ENCODE measurements around the gene TMEM161A.

TMEM161A gene

DNA sequence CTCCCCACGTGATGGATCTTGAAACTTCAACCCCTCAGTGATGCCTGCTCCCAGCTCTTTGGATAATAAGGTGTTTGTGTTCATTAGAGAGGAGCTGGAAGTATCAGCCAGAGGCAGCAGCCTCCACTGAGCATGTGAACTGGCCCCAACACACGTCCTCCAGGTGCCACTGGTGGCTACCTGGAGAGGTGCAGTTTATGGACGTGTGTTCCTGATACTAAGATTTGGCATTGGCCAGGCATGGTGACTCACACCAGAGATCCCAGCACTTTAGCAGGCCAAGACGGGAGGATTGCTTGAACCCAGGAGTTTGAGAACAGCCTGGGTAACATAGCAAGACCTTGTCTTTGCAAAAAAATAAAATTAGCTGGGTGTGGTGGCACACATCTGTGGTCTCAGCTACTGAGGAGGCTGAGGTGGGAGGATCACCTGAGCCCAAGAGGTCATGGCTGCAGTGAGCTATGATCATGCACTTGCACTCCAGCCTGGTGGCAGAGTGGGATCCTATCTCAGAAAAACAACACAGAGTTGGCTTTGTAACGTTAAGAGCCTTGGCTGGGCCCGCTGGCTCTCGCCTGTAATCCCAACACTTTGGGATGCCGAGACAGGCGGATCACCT, 40.1 kb downstream of the TMEM161A start:
- no peak for DNase-seq (ENCODE audit: low read depth in 4 of 4, low spot score in 1 of 4)

DNA sequence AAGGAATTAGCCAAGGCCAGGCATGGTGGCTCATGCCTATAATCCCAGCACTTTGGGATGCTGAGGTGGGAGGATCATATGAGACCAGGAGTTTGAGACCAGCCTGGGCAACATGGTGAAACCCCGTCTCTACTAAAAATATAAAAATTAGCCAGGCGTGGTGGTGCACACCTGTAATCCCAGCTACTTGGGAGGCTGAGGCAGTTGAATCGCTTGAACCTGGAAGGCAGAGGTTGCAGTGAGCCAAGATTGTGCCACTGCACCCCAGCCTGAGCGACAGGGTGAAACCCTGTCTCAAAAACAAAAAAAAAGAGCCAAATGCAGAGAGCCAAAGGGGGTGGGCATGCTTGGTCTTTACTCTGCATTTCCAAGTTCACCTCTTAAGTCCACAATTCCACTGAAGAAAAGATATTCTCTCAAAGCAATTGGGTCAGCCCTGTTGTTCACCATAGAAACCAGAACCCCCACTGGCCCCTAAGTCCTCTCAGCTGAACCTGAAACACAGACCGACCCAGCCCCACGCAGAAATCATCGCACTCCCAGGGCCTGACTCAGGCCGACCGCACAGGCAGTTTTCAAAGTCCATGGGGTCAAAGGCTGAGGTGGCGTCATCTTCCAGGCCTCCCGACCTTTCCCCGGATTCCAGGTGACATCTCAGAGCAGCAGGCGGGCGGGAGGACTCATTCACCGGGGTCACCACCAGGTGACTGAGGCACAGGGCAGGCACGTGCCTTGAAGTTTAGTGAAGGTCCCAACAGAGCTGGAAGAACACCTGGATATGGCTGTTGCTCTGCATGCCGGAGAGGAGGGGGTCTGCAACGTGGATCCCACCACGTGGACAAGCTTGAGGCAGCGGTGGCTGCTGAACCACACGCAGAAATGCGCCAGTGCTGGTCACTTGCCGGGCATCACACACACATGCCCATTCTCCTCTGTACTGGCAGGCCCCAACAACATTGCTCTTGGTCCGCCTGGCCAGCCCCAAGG, 41.3 kb downstream of the TMEM161A start:
- no peak for DNase-seq (ENCODE audit: low read depth in 4 of 4, low spot score in 1 of 4)

DNA sequence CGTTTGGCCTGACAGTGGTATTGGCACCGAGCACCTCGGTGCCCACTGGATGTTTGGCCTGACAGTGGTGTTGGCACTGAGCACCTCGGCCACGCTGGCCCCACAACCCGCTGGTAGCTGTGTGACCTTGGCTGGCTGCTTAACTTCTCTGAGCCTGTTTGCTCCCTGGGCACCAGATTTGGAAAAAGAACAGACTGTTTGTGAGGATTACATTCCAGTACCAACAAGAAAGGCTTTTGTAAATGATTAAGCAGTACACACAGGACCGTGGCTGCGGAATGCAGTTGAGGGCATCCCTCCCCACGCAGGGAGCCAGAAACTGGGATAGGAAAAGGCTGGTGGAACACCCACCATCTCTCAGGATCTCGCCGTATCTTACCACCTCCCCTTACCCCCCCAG, 42.6 kb downstream of the TMEM161A start:
- no peak for DNase-seq (ENCODE audit: low read depth in 4 of 4, low spot score in 1 of 4)

DNA sequence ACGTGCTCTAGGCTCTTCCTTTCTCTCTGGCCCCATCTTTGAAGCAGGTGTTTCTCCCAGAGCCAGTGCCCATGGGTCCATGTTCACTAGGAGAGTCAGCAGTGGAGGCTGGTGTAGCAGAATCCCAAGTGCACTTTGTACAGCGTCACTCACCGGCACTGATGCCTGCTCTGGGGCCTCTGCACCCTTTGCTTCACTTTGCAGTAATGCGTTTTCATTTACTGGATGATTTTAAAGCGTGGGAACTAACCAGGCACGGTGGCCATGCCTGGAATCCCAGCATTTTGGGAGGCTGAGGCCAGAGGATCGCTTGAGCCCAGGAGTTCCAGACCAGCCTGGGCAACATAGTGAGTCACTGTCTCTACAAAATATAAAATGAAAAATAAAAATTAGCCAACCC, 43.8 kb downstream of the TMEM161A start:
- no peak for DNase-seq (ENCODE audit: low read depth in 4 of 4, low spot score in 1 of 4)

DNA sequence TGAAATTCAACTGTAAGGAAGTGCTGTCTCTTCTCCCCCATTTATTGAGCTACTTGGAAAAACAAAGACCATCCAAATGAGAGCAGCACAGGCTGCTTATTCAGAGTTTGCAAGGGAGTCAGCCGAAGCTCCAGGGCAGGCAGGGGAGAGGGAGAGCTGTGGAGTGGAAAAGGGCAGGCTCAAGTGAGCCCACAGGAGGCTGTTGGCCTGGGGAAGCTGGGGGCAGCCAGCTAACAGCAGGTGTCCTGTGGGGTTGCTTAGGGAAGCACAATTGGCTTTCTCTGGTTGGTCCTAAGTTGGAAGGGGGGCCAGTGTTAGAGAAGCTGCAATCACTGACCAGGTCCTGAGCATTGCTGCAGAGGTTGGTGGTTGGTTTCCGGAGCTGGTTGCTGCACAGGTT, 50.6 kb downstream of the TMEM161A start:
- no peak for DNase-seq (ENCODE audit: low read depth in 4 of 4, low spot score in 1 of 4)

DNA sequence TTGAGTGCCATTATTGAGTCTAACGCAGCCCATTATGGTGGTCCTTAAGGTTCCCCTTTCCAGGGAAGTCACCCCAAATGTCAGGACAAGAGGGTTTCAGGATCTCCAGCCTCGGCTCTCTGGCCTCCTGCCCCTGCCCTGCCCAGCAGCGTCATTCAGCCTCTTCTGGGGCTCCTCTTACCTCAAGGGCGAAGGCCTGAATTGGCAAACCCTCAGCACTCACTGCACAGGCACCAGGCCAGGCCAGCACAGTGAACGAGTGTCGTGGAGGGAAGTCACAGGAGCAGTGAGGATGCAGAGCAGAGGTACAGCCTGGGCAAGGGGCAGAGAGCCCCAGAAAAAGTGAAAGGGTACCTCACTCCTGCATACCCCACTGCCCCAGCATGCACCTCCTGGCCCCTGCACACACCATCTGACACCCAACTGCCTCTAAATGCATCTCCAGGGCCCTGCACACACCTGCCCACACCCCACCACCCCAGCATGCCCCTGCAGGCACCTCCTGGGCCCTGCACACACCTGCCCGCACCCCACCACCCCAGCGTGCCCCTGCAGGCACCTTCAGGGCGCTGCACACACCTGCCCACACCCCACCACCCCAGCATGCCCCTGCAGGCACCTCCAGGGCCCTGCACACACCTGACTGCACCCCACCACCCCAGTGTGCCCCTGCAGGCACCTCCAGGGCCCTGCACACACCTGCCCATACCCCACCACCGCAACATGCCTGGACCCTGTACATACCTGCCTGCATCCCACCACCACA, 54.7 kb downstream of the TMEM161A start:
- DNase-seq (ENCODE audit: low read depth in 4 of 4, low spot score in 1 of 4), result no peak

DNA sequence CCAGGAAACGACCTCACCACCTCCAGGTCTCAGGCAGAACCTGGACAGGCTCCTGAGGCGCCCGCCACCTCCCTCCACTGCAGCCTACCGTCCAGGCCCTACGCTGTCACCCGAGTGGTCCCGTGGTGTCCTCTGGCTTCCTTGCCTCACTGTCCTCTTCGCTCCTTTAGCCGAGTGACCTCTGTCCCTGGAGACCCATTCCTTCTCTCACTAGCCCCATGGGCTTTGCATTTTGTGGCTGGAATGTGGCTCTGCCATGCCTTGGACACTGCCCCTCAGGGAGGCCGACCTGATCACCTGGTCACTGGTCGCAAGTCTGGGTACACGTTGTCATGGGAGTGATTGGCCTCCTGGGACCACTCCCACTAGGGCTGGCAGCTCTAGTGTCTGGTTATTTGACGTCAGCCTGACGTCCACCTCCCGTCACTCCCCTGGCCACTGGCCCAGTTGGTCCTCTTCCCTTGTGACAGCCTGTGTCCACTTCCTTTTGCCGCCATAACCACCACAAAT, 56.6 kb downstream of the TMEM161A start:
- no peak for DNase-seq (ENCODE audit: low read depth in 4 of 4, low spot score in 1 of 4)

DNA sequence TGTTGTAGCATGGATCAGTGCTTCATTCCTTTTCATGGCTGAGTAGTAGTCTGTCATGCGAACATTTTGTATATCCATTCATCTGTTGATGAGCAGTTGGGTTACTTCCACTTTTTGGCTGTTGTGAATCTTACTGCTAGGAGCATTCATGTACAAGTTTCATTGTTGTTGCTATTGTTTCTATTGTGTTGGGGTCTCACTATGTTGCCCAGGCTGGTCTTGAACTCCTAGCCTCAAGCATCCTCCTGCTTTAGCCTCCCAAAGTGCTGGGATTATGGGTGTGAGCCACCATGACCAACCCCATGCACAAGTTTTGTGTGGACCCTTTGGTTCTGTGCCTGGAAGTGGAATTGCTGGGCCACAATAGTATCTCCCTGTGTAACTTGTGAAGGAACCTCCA, 58.7 kb downstream of the TMEM161A start:
- DNase-seq (ENCODE audit: low read depth in 4 of 4, low spot score in 1 of 4), result no peak

DNA sequence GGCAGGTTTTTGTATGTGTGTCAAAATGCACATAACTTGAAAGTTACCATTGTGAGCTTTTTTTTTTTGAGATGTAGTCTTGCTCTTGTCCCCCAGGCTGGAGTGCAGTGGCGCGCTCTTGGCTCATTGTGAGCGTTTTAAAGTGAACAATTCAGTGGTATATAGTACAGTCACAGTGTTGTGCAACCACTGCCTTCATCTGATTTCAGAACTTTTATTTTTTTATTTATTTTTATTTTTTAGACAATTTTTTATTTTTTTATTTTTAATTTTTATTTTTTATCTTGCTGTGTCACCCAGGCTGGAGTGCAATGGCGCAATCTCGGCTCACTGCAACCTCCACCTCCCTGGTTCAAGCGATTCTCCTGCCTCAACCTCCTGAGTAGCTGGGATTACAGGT, 59.5 kb downstream of the TMEM161A start:
- DNase-seq (ENCODE audit: low read depth in 4 of 4, low spot score in 1 of 4), result no peak

DNA sequence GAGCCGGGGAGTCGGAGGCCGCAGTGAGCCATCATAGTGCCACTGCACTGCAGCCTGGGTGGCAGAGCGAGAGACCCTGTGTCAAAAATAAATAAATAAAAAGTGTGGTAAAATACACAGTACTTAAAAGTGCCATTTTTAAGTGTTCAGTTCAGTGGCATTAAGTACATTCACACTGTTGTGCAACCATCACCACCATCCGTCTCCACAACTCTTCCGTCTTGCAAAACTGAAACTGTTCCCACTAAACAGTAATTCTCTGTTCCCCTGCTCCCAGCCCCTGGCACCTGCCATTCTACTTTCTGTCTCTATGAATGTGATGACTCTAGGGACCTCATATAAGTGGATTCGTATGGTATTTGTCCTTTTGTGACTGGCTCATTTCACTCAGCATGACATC, 61.2 kb downstream of the TMEM161A start:
- DNase-seq (ENCODE audit: low read depth in 4 of 4, low spot score in 1 of 4), result no peak

DNA sequence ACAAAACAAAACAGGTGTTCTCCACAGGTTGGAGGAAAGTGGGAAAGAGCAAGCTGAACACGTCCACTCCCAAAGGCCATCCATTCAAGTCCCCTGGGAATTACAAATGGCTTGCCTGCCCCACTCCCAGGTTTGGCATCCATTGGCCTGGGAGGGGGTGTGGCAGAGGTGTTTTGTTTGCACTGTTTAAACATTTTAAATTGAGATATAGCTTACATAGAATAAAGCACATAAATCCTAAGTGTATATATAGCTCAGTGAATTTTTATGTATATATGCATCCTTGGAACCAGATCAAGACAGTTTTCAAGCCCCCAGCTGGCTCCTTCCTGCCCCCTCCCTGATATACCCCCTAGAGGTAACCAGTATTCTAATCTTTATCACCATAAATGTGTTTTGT, 61.8 kb downstream of the TMEM161A start:
- no peak for DNase-seq (ENCODE audit: low read depth in 4 of 4, low spot score in 1 of 4)

DNA sequence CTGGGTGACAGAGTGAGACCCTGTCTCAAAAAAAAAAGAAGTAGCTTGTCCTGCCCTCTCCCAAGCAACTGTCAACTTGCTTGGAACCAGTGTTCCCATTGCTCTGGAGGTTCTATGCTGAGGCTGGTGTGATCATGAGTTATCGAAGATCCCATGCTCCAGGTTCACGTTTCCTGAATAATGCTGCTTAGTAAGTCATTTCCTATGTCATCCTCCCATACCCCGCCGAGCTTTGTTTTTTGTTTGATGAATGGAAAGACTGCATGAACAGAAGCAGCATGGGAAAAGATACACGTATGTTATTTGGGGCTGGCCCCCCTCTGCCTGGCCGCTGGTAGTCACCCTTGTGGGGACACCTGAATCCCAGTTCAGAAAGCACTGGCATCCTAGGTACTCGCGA, 63.2 kb downstream of the TMEM161A start:
- DNase-seq (ENCODE audit: low read depth in 4 of 4, low spot score in 1 of 4), result no peak

DNA sequence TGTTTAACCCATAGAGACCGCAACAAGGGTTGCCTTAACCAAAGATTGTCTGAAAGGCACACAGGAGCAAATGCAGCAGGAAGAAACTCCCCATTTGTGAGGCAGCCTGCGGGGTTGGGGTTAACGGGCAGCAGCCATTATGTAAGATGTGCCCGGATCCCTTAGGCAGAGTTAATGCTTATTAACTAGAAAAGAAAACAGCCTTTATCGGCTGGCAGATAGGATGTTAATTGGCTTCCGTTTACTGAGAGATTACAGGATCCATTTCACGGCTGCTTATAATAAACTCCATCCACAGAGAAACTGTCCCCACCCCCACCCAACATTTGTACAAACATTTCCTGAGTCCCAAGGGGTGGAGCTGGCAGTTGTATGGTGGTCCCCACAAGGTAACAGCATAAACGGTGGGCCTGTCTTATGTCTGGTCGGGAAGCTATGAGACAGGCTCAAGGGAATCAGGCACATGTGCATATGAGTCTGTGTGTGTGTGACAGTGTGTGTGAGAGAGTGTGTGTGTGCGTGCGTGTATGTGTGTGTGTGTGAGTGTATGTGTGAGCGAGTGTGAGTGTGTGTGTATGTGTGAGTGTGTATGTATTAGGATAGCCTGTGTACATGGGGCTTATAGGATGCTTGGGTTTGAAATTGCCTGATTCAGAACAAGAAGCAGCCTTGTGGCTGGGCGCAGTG, 63.9 kb downstream of the TMEM161A start:
- DNase-seq (ENCODE audit: low read depth in 4 of 4, low spot score in 1 of 4), result no peak

DNA sequence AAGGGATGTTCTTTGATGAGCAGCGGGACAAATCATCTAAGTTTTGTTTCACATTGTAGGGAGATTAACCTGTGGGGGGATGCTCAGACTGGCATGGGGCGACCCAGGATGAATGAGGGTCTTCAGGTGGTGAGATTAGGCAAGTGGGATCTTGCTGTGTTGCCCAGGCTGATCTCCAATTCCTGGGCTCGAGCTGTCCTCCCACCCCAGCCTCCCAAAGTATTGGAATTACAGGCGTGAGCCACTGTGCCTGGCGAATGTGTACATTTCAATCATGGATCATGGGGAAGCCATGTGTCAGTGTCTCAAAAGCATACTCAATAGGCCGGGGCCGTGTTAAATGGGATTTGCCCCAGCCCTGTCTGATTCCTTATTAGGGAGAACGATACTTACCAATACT, 66.4 kb downstream of the TMEM161A start:
- no peak for DNase-seq (ENCODE audit: low read depth in 4 of 4, low spot score in 1 of 4)
